HepG2 (cell line): ENCODE measurements around the gene DAGLB. TPM values are rescaled to one million over a fixed set of nuclear protein-coding genes. Genes with fewer than 3 reads are reported as not detected.

Experiments
- ATAC-seq: fragments of 200-7000 bp; cut with Tn5 transposase; 3 replicates; pipeline ENCODE4 v1.9.1; 2020; ENCODE audit warnings: mild to moderate bottlenecking, moderate library complexity
- BruUV-seq: library from RNA; stranded (reverse); fragments of 400-500 nt; replicated peaks from 2 replicates; lab custom pipeline; 2021; lab: Mats Ljungman, UMichigan
- CTCF ChIA-PET: fragments of 300-600 bp; formaldehyde crosslinking; extraction: SDS; loops from one replicate; lab custom pipeline; 2021; ENCODE audit warnings: low total read pairs, inconsistent platforms, low intra/inter-chr PET ratio; lab: Yijun Ruan, JAX
- POLR2A ChIA-PET: fragments of 350-600 bp; sonication (Branson Sonifier 250); formaldehyde crosslinking; loops from one replicate; lab custom pipeline; 2020; ENCODE audit warnings: antibody characterized with exemption, inconsistent platforms; lab: Yijun Ruan, JAX
- DNase-seq: peaks from one replicate; pipeline ENCODE4 v3.0.0-alpha.2; 2015; ENCODE audit warnings: low spot score
- FAIRE-seq: peaks from 3 replicates; lab custom pipeline; 2011; peaks lifted over from hg19 to GRCh38; lab: Jason Lieb, UNC
- H2AFZ ChIP-seq: one replicate; pipeline ENCODE4 v1.6.1; 2011; ENCODE audit warnings: low read length, inconsistent platforms
- H3K27ac ChIP-seq: fragments of 300-600 bp; 3 replicates; pipeline ENCODE4 v1.8.0; 2011; ENCODE audit warnings: mixed run types, mild to moderate bottlenecking, mixed read lengths, low read length, inconsistent platforms; ENCODE audit not compliant: insufficient read depth; ENCODE audit errors: extremely low read length
- H3K27me3 ChIP-seq, 2 experiments: fragments of 200-600 bp in 1 of 2; 2 replicates in 1 of 2; 3 replicates in 1 of 2; pipeline versions ENCODE4 v1.6.0 to v1.8.0; 2011; ENCODE audit warnings: low read length in 2 of 2, mild to moderate bottlenecking in 2 of 2, moderate library complexity in 2 of 2, inconsistent platforms in 1 of 2; ENCODE audit not compliant: insufficient read depth in 2 of 2, control insufficient read depth in 1 of 2
- H3K36me3 ChIP-seq, 2 experiments: fragments of 200-600 bp in 1 of 2; replicated peaks in 1 of 2; 2 replicates in 1 of 2; 3 replicates in 1 of 2; pipeline versions ENCODE4 v1.5.1 to v1.8.0; 2011; ENCODE audit warnings: low read length in 2 of 2, inconsistent platforms in 1 of 2; ENCODE audit not compliant: insufficient read depth in 2 of 2, control insufficient read depth in 1 of 2
- H3K4me1 ChIP-seq: 2 replicates; pipeline ENCODE4 v1.5.1; 2012; ENCODE audit warnings: low read length, inconsistent platforms; ENCODE audit not compliant: insufficient read depth
- H3K4me2 ChIP-seq: 2 replicates; pipeline ENCODE4 v1.6.0; 2011; ENCODE audit warnings: low read depth, low read length, inconsistent platforms
- H3K4me3 ChIP-seq, 3 experiments: fragments of 200-600 bp in 1 of 3; sonication (generic), shearing (Covaris generic) in 1 of 3; replicated peaks in 1 of 3; 2 replicates each; pipeline ENCODE4 v1.5.1; 2011 to 2016; ENCODE audit warnings: low read length in 3 of 3, inconsistent platforms in 2 of 3, low read depth in 2 of 3, mild to moderate bottlenecking in 2 of 3, control low read depth in 1 of 3, mixed read lengths in 1 of 3; ENCODE audit not compliant: insufficient read depth in 1 of 3
- H3K79me2 ChIP-seq: one replicate; pipeline ENCODE4 v1.6.1; 2011; ENCODE audit warnings: low read length, inconsistent platforms; ENCODE audit not compliant: insufficient read depth
- H3K9ac ChIP-seq: 2 replicates; pipeline ENCODE4 v1.6.0; 2011; ENCODE audit warnings: mild to moderate bottlenecking, low read depth, low read length, inconsistent platforms; ENCODE audit not compliant: insufficient read depth
- H3K9me3 ChIP-seq: 2 replicates; pipeline ENCODE4 v1.5.1; 2012; ENCODE audit warnings: mild to moderate bottlenecking, low read length
- H4K20me1 ChIP-seq: 2 replicates; pipeline ENCODE4 v1.6.0; 2011; ENCODE audit warnings: inconsistent platforms, mild to moderate bottlenecking, low read length, moderate library complexity; ENCODE audit not compliant: insufficient read depth
- ASH2L ChIP-seq: fragments of 300-600, 200-600 bp; sonication (generic); IDR thresholded peaks from 2 replicates; pipeline ENCODE4 v1.7.0; 2017; ENCODE audit warnings: low read depth, mild to moderate bottlenecking, moderate library complexity, mixed read lengths, low read length; ENCODE audit not compliant: insufficient read length
- ATF1 ChIP-seq: IDR thresholded peaks from 2 replicates; pipeline ENCODE4 v1.6.1; 2016; ENCODE audit warnings: mild to moderate bottlenecking, control low read depth
- FOSL2 ChIP-seq: sonication (generic); formaldehyde crosslinking; IDR thresholded peaks from 2 replicates; pipeline ENCODE4 v1.4.0; 2020; ENCODE audit warnings: missing genetic modification reagents
- HNF4G ChIP-seq, 2 experiments: sonication (generic) in 1 of 2; formaldehyde crosslinking in 1 of 2; IDR thresholded peaks; 2 replicates each; pipeline versions ENCODE4 v1.4.0 to v1.6.1; 2011 to 2020; ENCODE audit warnings: borderline replicate concordance in 2 of 2, low read depth in 2 of 2, mild to moderate bottlenecking in 2 of 2, low read length in 1 of 2, missing genetic modification reagents in 1 of 2, moderate library complexity in 1 of 2
- MEF2D ChIP-seq: sonication (generic); formaldehyde crosslinking; IDR thresholded peaks from 2 replicates; pipeline ENCODE4 v1.5.1; 2020; ENCODE audit warnings: mild to moderate bottlenecking, missing genetic modification reagents
- NFRKB ChIP-seq: fragments of 450-650 bp; IDR thresholded peaks from 2 replicates; pipeline ENCODE4 v1.6.1; 2017
- RBM22 ChIP-seq: fragments of 200-400 bp; formaldehyde crosslinking; optimal IDR thresholded peaks from 2 replicates; pipeline ENCODE3; 2017; ENCODE audit warnings: mild to moderate bottlenecking, low read length, moderate library complexity
- RCOR2 ChIP-seq: IDR thresholded peaks from 2 replicates; pipeline ENCODE4 v1.6.1; 2016; ENCODE audit warnings: missing biosample characterization, missing genetic modification reagents
- TCF7L2 ChIP-seq: IDR thresholded peaks from 2 replicates; pipeline ENCODE4 v1.6.1; 2011; ENCODE audit warnings: mild to moderate bottlenecking, low read depth, low read length, moderate library complexity
- ZNF567 ChIP-seq: sonication (generic); formaldehyde crosslinking; IDR thresholded peaks from 2 replicates; pipeline ENCODE4 v1.8.1; 2023; ENCODE audit warnings: mild to moderate bottlenecking, missing genetic modification reagents, borderline replicate concordance
- ZNF577 ChIP-seq: sonication (generic); formaldehyde crosslinking; IDR thresholded peaks from 2 replicates; pipeline ENCODE4 v1.4.0; 2020; ENCODE audit warnings: mild to moderate bottlenecking, low read depth, missing genetic modification reagents, borderline replicate concordance
- WGBS: methylation state at CpG from one replicate; pipeline ENCODE4 v1.1.6; 2017; ENCODE audit warnings: low lambda C conversion rate; 5-methylcytosine and 5-hydroxymethylcytosine counted together
- in situ Hi-C: cut with HindIII; loops from 2 replicates; pipeline ENCODE4 v1.10.0; 2017; ENCODE audit warnings: low pct_unique_long_range_greater_than_20kb; ENCODE audit not compliant: extremely low pct_ligation_motif_present
- intact Hi-C: fragments of 100-400 bp; cut with micrococcal nuclease; formaldehyde crosslinking; loops from one replicate; pipeline ENCODE4 v1.10.0; 2022; ENCODE audit not compliant: unreplicated experiment
- polyA plus RNA-seq, 8 experiments: library from polyadenylated mRNA; depleted of rRNA in 3 of 8; stranded (reverse) in 7 of 8; unstranded in 1 of 8; fragments of >200 nt; fragmentation: Illumina TruSeq in 4 of 8; extraction: Trizol in 4 of 8; gene quantifications; 2 replicates each; pipeline versions ENCODE4 v1.2.1 to v1.2.3, GENCODE V29; 2011 to 2016; ENCODE audit warnings: low read depth in 4 of 8, missing spikeins in 1 of 8, mixed read lengths in 1 of 8; ENCODE audit not compliant: insufficient read depth in 1 of 8
- total RNA-seq, 5 experiments: library from RNA; depleted of rRNA; stranded (reverse); fragments of >200 nt; fragmentation: Illumina TruSeq; extraction: Trizol; gene quantifications; 2 replicates each; pipeline ENCODE4 v1.2.3, GENCODE V29; 2016; ENCODE audit warnings: low read depth in 1 of 5
- TF ChIP-seq, protein P1 (sequence below): sonication (generic); formaldehyde crosslinking; IDR thresholded peaks from 2 replicates; pipeline ENCODE4 v1.4.0; 2020; ENCODE audit warnings: mild to moderate bottlenecking, missing genetic modification reagents

The DAGLB gene
- total and polyA plus RNA-seq, 2 of the 13 experiments (the other 11 are each of a cell fraction or from before 2014, with no cell fraction given): 7.9 to 9.8 TPM

DNA sequence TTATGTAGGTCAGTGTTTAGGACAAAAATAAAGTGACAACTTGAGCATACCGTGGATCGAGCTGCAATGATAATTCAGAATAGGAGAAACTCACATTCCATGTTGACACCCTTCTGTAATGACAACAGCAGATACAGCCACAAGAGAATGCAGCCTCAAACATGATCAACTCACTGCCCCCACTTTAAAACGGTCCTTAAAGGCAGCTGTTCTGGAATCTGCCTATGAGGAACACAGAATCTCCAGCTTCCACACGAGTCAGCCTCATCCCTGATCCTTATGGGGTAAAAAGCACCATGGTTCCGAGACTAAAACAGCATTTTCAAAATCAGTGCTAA lies 32.5 kb upstream of the DAGLB start:
- peak overlapping the region; percentile 73 for H3K4me2 ChIP-seq
- peaks cover 76% of the 10 kb centered on the region for H3K4me1 ChIP-seq
- no peaks in the 10 kb centered on the region; a peak in 1 of 5 replicates for H3K27me3 ChIP-seq
- BruUV-seq: no TSS peak
- intact Hi-C loops (no loop called here), in situ Hi-C loops (no loop called here)
- H3K4me3 ChIP-seq: peak overlapping the region in 2 of 3 experiments; percentile 19 to 20; a peak in 2 of 6 replicates
- no peaks in the 10 kb centered on the region for H3K9me3 ChIP-seq
- no peak for DNase-seq
- peak; percentile 12 for FAIRE-seq
- H3K9ac ChIP-seq: peak overlapping the region; percentile 54; the same call in 1 of the 2 replicates
- H3K79me2 ChIP-seq: peaks cover 83% of the 10 kb centered on the region
- no peak overlapping the region for H2AFZ ChIP-seq
- H4K20me1 ChIP-seq: peaks cover 78% of the 10 kb centered on the region
- peaks cover 4 to 34% of the 10 kb centered on the region in 2 experiments; a peak in 4 of 5 replicates for H3K36me3 ChIP-seq
- TF ChIP-seq TCF7L2: no peak
- TF ChIP-seq ATF1 (CRISPR knock-in tag): no peak
- no peak for TF ChIP-seq MEF2D
- no peak for TF ChIP-seq NFRKB
- TF ChIP-seq RBM22: peak; percentile 73
- TF ChIP-seq HNF4G (IDR thresholded peaks at IDR 0.05; ENCODE audit: borderline replicate concordance, low read depth, low read length): no peak
- no peak for TF ChIP-seq HNF4G (CRISPR knock-in tag; IDR thresholded peaks at IDR 0.05; ENCODE audit: borderline replicate concordance, low read depth)
- peak; percentile 9 for TF ChIP-seq ASH2L
- TF ChIP-seq, protein P1, sequence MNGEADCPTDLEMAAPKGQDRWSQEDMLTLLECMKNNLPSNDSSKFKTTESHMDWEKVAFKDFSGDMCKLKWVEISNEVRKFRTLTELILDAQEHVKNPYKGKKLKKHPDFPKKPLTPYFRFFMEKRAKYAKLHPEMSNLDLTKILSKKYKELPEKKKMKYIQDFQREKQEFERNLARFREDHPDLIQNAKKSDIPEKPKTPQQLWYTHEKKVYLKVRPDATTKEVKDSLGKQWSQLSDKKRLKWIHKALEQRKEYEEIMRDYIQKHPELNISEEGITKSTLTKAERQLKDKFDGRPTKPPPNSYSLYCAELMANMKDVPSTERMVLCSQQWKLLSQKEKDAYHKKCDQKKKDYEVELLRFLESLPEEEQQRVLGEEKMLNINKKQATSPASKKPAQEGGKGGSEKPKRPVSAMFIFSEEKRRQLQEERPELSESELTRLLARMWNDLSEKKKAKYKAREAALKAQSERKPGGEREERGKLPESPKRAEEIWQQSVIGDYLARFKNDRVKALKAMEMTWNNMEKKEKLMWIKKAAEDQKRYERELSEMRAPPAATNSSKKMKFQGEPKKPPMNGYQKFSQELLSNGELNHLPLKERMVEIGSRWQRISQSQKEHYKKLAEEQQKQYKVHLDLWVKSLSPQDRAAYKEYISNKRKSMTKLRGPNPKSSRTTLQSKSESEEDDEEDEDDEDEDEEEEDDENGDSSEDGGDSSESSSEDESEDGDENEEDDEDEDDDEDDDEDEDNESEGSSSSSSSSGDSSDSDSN (CRISPR knock-in tag): no peak
- TF ChIP-seq ZNF577 (CRISPR knock-in tag): no peak
- TF ChIP-seq ZNF567: no peak
- no peak for TF ChIP-seq FOSL2 (CRISPR knock-in tag)
- TF ChIP-seq RCOR2 (CRISPR knock-in tag): no peak
- no peak for ATAC-seq
- no peak overlapping the region for H3K27ac ChIP-seq
- POLR2A ChIA-PET: interaction anchor here (1.7 kb wide), 1 partner anchor 32 kb away, joined by 12 read pairs; the partner anchor contains the start of gene DAGLB
- CTCF ChIA-PET: no interaction called here
- 61% methylated on average over 4 of the region's 5 CpGs for WGBS
